ENCODE results near the gene RASGEF1B. TPM values are rescaled to one million over a fixed set of nuclear protein-coding genes. Genes with fewer than 3 reads are reported as not detected.

Gene RASGEF1B
- total RNA-seq, 4 donors from 2014 or later = 9.1 to 18.9 (median 13.9) TPM

DNA sequence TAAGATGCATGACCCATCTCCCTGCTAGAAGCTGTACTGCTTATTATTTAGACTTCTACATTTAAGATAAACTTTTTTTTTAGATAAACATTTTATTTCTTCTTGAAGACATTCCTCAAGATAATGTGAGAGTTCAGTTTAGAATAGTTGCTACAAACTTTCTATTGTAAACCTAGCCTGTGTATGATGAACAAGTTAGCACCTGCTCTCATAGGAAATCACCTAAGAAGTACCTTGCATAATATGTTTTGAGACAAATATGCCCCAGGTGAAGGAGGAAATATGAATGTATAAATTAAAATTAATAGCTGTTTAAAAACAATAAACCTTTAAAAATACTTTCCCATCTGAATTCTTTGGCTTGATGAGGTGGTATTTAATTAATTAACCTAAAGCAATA lies 35.6 kb downstream of the RASGEF1B start:
- H3K4me3 ChIP-seq = no peak overlapping the region
- no peaks in the 10 kb centered on the region for H3K27me3 ChIP-seq
- TF ChIP-seq, protein P1, sequence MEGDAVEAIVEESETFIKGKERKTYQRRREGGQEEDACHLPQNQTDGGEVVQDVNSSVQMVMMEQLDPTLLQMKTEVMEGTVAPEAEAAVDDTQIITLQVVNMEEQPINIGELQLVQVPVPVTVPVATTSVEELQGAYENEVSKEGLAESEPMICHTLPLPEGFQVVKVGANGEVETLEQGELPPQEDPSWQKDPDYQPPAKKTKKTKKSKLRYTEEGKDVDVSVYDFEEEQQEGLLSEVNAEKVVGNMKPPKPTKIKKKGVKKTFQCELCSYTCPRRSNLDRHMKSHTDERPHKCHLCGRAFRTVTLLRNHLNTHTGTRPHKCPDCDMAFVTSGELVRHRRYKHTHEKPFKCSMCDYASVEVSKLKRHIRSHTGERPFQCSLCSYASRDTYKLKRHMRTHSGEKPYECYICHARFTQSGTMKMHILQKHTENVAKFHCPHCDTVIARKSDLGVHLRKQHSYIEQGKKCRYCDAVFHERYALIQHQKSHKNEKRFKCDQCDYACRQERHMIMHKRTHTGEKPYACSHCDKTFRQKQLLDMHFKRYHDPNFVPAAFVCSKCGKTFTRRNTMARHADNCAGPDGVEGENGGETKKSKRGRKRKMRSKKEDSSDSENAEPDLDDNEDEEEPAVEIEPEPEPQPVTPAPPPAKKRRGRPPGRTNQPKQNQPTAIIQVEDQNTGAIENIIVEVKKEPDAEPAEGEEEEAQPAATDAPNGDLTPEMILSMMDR (IDR thresholded peaks at IDR 0.05) = no peak
- TF ChIP-seq POLR2A (IDR thresholded peaks at IDR 0.05) = no peak
- peaks cover 0 to 17% (median 0%) of the 10 kb centered on the region in 3 donors for H3K4me1 ChIP-seq
- no peak for DNase-seq
- peaks cover 0 to 73% (median 3%) of the 10 kb centered on the region in 3 donors for H3K36me3 ChIP-seq
- intact Hi-C loops (cut with DNase I) = no loop called here
- peak overlapping the region in 3 of 4 donors; percentile 56 to 60 (median 59) for H3K27ac ChIP-seq
- no peaks in the 10 kb centered on the region for H3K9me3 ChIP-seq

DNA sequence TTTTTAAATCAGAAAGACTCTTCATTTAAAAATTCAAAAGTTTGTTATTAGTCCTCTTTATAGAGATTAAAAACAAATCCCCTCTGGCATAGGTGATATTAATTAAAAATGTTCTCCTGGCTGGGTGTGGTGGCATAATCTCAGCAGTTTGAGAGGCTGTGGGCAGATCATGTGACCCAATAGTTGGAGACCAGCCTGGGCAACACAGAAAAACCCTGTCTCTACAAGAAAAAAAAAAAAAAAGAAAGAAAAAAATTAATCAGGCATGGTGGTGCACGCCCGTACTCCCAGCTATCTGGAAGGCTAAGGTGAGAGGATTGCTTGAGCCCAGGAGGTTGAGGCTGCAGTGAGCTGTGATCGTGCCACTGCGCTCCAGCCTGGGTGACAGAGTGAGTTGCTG lies 38.9 kb downstream of the RASGEF1B start:
- Histone ChIP-seq H3K9me3 (no peaks in the 10 kb centered on the region), H3K4me3 (no peak overlapping the region), H3K36me3 (peaks cover 0 to 65% (median 0%) of the 10 kb centered on the region in 3 donors), H3K4me1 (peaks cover 0 to 18% (median 0%) of the 10 kb centered on the region in 3 donors), H3K27ac (peak overlapping the region in 2 of 4 donors; percentile 27 to 34), H3K27me3 (no peaks in the 10 kb centered on the region)
- TF ChIP-seq POLR2A (IDR thresholded peaks at IDR 0.05) = no peak
- TF ChIP-seq, protein P1 (IDR thresholded peaks at IDR 0.05) = no peak
- 47 to 52% methylated on average over 4 of the region's 4 CpGs for WGBS, 2 donors
- intact Hi-C loops (cut with DNase I) = no loop called here
- no peak for DNase-seq

DNA sequence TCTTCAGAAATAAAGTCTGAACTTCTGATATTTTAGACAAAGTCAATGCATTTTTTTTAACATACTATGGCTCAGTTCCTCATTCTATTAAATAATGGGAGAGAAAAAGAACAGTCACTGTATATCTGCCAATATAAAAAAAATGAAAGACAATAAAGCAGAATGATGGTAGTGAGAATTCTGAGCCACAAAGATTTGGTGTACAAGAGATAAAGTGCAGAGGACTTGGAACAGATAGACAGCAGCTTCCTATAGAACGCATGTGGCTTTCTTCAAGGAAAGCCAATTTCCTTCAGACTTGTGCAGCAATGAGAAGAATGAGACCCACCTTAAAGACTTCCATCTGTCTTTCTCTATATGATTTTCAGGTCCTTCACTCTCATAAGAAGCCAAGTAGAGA lies 39.7 kb downstream of the RASGEF1B start:
- intact Hi-C loops (cut with DNase I) = no loop called here
- Histone ChIP-seq H3K4me1 (peaks cover 0 to 23% (median 0%) of the 10 kb centered on the region in 3 donors), H3K4me3 (no peak overlapping the region), H3K27me3 (no peaks in the 10 kb centered on the region), H3K36me3 (peaks cover 0 to 60% (median 0%) of the 10 kb centered on the region in 3 donors), H3K27ac (peak overlapping the region in 3 of 4 donors; percentile 27 to 34 (median 33)), H3K9me3 (no peaks in the 10 kb centered on the region)
- TF ChIP-seq, protein P1 (IDR thresholded peaks at IDR 0.05) = no peak
- no peak for TF ChIP-seq POLR2A (IDR thresholded peaks at IDR 0.05)
- 64 to 81% methylated on average over 1 of the region's 1 CpG for WGBS, 2 donors
- no peak for DNase-seq

DNA sequence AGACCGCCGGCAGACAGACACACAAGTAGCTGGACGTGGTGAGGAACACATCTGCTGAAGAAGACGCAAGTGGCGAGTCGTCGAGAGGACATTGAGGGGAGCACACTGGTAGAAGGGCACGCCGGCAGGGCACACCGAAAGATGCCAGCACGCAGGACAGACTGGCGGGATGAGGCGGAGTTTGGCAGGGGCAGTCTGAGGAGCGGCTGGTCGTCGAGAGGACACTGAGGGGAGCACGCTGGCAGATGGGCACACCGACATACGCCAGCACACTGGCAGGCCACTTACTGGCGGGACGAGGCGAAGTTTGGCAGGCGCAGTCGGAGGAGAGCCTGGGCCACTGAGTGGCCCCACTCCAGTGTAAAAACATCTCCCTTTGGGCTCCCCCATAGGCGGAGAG lies 42.1 kb downstream of the RASGEF1B start:
- intact Hi-C loops (cut with DNase I) = no loop called here
- DNase-seq = no peak
- peaks cover 0 to 68% (median 0%) of the 10 kb centered on the region in 3 donors for H3K36me3 ChIP-seq
- TF ChIP-seq, protein P1 (IDR thresholded peaks at IDR 0.05) = no peak
- no peak for TF ChIP-seq POLR2A (IDR thresholded peaks at IDR 0.05)
- no peak overlapping the region for H3K27ac ChIP-seq
- no peaks in the 10 kb centered on the region for H3K27me3 ChIP-seq
- peaks cover 0 to 24% (median 0%) of the 10 kb centered on the region in 3 donors for H3K4me1 ChIP-seq
- no peak overlapping the region for H3K4me3 ChIP-seq
- H3K9me3 ChIP-seq = no peaks in the 10 kb centered on the region
- WGBS, 2 donors = 95 to 96% methylated on average over 22 to 23 of the region's 25 CpGs

DNA sequence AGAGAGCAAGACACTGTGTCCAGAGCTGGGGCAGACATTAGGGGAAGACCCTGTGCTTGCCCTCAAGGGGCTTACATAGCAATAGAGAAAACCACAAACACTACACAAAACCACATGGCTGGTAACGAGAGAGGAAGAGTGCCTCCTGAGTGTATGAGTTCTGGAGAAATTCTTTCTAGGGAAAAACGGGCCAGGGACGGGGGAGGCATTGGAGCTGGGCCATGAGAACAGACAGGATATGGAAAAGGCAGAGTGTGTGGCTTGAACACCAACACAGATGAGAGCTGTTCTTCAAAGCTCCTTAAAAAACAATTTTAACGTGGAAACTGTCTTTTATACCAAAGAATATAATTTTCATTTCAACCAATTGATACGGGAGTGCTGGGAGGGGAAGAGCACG lies 42.7 kb downstream of the RASGEF1B start:
- no peak for TF ChIP-seq POLR2A (IDR thresholded peaks at IDR 0.05)
- TF ChIP-seq, protein P1 (IDR thresholded peaks at IDR 0.05) = no peak
- WGBS, 2 donors = 78 to 89% methylated on average over 6 of the region's 6 CpGs
- intact Hi-C loops (cut with DNase I) = no loop called here
- Histone ChIP-seq H3K27me3 (no peaks in the 10 kb centered on the region), H3K27ac (no peak overlapping the region), H3K36me3 (peaks cover 0 to 62% (median 0%) of the 10 kb centered on the region in 3 donors), H3K9me3 (no peaks in the 10 kb centered on the region), H3K4me1 (peaks cover 0 to 30% (median 0%) of the 10 kb centered on the region in 3 donors), H3K4me3 (no peak overlapping the region)
- DNase-seq = no peak

All from esophagus squamous epithelium (tissue), 5 donors.